COR-L47 (cell line): Measurements from ENCODE around the gene PLD1.

ENCODE experiments used
- DNase-seq: peaks from one replicate; lab custom pipeline; 2025; lab: John Stamatoyannopoulos, UW

Gene PLD1

DNA sequence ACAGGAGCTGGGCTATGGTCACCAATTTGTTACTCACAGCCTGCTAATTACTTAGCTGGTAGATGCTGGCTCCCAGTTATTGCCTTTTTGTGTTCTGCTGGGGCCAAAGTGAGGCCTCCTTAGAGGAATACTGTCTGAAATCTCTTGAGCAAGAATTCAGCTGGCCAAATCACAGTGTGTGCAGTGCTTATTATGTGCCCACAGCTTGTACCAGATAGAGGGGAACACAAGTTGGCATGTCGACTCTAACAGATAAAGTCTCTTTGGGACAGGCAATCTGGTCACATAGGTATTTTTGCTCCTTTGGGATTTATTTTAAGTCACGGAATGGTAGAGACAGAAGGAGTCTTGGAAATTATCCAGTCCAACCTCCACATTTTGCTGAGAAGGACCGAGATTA, 26.6 kb upstream of the PLD1 start:
- no peak for DNase-seq

DNA sequence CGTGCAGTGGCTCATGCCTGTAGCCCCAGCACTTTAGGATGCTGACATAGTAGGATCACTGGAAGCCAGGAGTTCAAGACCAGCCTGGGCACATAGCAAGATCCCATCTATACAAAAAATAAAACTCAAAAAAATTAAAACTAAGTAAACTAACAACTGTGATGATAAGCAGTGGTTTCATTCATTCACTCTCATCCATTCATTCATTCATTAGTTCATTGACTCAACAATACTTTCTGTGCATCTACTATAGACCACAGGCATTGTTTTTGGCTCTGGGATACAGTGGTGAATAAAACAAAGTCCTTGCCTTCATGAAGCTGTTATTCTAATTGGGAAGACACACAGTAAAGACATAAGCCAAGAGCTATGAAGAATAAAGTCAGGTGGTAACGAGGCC, 25.3 kb upstream of the PLD1 start:
- no peak for DNase-seq

DNA sequence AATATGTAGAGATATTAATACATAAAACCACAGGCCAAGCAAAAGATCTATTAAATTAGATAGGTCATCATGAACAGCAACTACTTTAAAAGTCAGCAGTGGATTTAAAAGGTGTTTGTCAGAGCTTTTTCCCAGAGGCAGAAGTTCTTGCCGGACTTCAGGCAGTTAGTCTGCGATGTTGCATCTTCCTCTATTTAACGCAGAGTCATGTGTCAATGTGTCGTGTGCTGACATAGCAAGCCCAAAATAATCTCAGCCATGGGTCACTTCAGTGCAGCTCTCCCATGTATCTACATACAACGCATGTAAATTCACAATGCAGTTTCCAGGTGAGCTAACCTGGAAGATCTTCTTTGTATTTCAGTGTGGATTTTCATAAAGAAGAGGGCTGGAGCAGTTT, 24.8 kb upstream of the PLD1 start:
- no peak for DNase-seq

DNA sequence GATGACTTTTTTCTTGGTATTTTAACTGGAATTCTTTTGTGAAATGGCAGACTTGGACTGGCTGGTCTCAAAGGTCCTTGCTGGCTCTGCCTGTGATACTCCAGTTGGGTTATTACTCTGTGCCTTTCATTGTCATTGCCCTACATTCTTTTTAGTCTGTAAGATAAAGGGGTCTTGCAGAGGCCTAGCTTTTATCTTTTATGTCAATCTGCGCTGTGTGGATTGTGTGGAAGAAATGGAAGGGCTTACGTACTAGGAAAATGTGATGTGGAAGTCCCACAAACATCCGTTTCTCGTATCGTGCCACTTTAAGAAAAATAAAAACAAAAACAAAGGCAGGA, 24.1 kb upstream of the PLD1 start:
- DNase-seq, result no peak

DNA sequence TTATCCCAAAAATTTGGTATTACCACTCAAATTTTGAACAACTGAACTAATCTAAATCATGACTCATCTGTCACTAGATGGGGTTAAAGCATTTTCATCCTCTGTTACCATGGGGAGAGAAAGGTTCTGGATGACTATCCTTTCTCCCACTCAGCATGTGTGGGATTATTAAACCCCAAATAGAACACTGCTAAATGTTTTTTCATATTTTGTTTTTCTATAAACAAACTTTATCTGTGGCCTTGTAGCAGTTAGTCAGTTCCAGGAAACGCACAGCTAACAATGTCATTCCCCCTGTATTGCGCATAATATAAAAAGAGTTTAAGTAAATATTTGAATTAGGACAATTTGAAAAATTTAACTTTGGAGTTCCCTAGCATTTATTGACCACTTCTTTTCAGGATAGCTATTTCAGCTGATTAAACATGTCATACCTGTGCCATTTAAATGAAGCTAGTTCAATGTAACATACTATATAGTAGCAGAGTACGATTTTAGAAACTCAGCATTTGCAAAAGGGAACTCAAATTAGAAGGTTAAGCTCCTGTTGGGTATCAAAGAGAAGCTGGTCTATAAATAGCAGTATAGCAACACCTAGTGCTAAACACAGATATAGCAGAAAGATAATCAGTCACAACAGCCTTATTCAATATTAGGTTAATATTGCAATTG, 23.6 kb upstream of the PLD1 start:
- peak; percentile 45 for DNase-seq

DNA sequence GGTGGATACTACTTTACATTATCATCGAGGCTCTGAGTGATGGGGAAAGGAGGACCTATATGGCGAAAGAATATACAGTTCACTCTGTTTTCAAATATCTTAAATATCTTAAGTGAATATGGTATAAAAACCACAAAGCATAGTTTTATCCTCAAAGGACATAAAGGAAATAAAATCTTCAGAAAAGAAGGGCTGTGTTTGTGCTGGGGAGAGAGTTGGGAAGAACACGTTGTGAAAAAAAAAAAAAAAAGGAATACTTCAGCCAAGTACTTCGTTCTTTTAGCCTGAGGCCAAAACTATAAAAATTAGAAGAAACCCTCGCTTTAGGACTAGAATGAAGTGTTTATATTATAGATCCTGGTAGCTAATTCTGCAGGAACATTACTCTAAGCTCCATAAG, 22.7 kb upstream of the PLD1 start:
- no peak for DNase-seq

DNA sequence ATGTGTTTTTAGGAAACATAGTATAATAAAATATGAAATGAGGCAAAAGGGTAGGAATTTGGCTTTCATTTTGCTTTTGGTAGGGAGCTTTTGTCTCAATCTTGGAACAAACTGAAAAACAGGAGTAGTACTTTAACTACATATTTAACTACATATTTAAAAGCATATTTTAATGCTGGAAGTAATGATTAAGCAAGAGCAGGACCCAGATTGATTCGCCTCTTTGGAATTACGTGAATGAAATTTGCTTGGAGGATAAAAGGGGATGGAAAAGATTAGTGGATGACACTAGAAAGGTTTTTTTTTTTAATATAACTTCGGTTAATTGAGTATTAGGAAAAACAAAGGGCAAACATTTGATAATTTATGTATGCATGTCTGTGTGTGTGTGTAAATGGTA, 21.7 kb upstream of the PLD1 start:
- DNase-seq, result no peak

DNA sequence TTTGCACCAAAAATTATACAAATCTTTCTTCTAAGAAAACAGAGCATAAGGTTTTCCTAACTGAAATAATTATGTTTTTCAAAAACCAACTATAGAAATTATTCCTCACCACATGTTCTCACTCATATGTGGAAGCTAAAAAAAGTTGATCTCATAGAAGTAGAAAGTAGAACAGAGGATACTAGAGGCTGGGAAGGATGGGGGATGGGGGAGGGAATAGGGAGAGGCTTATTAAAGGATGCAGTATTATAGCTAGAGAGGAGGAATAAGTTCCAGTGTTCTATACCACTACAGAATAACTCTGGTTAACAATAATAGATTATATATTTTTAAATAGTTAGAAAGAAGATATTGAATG, 20.2 kb upstream of the PLD1 start:
- no peak for DNase-seq

DNA sequence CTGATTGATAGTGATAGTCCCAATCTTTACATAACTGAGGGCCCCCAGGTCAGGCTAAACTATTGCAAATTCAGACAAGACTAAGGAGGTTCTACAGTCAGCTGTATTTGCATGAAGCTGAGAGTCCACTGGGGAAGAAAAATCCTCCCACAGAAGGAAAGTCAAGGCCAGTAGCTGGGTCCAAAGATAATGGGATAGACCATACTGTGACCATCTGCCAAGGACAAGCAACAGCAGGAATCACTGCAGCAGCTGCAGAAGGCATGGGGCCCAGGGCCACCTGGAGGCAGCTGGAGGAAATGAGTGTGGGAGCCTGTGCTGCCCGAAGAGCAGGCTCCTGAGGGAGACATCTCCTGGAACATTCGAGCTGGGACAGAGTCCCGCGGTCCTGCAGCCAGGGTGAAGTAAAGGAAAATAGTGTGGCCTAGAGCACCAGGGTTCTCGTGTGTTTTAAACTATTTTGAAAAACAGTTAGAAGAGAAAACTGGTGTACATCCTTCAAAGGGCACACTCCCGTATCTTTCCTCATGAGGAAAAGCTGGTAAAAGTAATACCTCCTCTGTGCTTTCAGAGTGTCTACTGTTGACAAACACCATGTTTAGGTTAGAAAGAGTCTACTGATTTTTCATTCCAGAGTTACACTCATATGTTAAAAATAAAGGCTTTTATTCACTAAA, 19.7 kb upstream of the PLD1 start:
- peak; percentile 76 for DNase-seq

DNA sequence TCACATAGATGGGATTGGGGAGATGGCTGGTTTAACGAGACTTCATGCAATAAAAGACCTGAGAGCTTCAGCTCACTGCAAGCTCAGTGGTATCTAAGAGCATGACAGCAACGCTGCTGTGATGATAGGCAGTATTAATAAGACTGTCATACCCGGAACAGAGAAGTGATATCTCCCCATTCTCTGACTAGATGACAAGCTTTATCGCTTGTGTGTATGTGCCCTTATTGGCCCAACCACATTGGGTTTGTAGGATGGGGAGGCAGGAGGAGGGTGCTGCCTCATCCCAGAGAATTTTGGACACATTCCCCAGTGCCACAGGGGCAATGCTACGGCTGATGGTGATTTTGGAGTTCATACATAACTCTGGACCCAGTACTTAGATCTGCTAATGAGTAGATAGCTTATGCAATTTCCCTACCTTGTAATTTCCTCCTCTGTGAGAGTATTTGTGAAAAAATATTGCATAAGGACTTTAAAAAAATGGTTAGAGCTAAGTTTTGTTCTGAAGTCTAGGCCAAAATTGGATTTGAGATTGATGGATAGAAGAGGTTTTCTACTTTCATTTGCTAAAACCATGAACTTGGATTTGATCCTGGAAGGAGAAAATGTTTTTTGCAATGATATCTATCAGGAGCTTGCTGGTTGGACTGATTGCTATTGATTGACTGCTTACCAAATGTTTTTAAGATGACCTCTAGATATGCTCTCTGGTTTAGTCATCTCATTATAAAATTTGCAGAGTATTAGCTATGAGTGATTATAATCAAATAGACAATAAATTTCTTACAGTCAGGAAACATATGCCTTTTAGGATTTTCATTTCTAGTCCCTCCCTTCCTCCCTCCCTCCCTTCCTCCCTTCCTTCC, 18.9 kb upstream of the PLD1 start:
- DNase-seq, result no peak

DNA sequence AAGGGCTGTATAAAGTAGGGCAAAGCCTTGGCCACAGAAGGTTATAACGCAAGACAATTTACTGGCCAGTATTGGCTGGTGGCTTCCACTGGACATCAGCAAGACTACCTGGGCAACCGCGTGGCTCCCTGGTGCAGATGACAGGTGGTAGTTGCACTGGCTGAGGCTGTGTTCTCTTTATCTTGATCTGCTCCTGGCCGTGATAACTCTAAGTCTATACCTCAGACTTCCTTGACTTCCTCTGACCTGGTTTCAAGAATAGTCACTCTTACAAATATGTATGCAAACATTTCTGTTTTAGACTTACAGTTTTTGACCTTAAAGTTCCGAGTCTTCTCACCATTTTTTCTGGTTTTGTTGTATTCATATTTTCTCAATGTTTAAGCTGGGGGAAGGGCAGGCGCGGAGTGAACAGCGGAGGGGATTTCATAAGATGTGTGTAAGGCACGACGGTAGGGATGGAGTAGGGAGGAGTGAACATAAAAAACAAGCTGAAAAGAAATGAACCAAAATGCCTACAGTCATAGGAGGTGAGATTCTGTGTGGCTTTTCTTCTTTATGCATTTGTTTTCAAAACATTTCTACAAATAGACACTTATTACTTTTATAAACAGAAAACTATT, 17.7 kb upstream of the PLD1 start:
- no peak for DNase-seq

DNA sequence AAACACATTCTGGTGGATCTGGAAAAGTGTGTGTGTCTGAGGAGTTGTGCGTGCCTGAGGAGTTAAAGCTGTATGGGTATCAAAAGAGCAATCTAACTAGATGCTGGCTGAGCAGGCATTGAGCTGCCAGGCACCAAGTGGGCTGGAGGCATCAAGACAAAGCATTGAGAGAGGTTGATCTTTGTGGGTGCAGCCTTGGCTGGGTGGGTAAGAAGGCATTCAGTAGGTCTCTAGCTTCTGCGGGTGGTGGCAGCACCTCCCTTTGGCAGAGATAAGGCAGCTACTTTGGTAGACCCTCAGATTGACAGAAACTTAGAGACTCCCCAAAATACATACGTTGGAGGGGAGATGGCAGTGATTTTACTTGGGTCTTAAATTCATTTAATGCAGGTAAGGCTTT, 17.1 kb upstream of the PLD1 start:
- DNase-seq, result no peak

DNA sequence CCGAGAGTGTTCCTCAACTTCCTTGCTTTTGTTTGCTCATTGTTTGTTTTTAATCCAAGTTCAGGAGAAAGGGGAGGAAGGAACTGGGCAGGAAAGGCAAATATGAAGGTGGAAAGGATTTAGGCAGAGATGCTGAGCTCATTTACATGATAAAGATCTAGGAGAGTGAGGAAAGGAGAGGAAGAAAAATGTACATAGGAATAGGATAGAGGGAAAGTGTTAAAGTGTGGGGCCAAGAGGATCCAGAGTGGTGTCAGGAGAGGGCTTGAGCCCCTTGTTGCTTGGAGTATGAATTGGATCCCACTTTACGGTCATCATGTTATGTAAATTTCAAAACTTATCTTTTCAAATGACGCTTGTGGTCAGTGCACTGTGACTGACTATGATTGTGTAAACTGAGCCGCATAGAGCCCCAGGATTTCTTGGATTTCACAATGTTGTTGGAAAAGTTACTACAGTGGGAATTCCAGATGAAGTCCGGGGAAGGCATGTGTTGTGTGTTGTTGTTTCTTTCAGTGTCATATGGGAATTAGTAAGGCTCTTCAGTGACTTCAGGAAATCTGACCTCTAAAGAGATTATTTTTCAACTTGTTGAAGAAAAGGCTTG, 15.0 kb upstream of the PLD1 start:
- no peak for DNase-seq

DNA sequence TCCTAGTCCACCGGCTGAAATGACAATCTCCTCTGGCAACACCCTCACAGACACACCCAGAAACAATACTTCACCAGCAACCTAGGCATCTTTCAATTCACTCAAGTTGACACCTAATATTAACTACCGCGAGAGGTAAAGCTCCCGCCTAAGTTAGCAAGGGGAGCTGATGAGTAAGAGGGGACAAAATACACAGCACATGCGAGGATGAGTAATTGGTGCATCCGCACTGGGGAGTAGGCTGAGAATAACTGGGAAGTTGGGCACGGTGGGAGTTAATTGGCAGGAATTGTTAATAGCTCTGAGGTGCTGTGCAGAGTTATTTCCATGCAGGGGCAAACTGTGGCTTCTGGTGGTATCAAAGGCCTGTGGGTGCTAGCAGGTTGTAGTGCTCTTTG, 14.5 kb upstream of the PLD1 start:
- DNase-seq, result no peak

DNA sequence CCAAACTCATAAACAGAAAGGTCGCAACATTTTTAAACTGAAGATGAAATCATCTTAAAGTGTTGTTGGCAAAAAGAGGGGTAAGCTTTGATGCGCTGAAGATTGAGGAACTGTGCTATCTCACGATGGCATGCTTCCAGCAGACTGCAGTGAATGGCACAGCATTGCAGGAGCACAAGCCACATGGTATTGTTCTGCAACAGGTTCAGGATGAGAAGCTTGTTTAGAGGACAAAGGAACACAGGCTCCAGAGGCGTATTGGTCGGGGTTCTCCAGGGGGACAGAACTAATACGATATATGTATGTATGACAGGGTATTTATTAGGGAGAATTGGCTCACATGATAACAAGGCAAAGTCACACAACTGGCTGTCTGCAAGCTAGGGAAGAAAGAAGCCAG, 13.8 kb upstream of the PLD1 start:
- DNase-seq, result no peak

DNA sequence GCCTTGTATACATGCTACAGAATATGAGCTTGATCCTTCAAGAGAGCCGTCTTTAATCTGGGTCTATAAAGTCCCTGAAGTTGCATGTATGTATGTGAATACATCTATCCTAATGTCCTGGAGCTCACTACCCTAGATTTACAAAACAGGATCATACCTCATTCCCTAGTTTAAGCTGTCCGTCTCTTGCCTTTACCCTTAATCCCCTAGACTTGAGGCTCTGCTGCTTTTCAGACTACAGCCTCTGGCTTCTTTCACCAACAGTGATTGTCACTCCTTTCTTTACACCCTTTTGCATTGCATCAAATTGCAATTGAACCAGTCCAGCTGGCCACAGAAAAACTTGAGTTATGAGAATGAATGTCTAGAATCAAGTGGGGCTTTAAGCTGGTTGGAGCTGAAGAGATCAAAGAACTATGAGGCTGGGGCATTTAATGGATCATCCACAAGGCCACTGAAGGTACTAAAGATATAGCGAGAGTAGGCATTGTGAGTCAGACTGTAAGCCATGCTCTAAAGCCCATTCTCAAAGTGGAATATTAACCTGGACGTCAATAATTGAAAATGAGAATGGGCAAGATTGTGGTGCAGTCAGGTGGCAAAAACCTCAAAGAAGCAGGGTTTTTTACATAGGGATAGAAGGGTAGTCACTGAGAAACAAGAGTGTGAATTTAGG, 12.3 kb upstream of the PLD1 start:
- no peak for DNase-seq

DNA sequence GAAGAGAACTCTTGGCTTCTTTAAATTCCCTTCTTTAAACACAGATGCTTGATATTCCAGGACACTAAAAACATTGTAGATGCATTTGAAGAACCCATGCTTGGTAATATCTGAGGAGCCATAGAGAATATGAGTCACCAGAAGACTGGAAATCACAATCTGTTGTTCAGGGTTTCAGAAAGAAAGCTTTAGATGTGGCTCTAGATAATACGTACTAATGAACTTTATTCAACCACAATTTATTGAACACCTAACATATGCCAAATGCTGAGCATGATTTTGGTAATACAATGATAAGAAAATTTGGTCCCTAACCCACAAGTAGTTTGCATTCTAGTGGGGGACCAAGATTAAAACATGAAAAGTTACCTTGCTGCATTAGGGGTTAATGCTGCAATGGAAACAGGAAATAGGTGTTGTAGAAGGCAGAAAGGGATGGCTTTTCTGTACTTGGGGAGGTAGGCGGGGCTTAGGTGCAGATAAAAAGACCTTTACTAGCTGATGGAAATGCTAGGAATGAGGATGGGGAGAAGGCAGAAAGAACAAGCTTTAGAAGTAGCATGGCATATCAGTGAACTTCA, 11.6 kb upstream of the PLD1 start:
- no peak for DNase-seq

DNA sequence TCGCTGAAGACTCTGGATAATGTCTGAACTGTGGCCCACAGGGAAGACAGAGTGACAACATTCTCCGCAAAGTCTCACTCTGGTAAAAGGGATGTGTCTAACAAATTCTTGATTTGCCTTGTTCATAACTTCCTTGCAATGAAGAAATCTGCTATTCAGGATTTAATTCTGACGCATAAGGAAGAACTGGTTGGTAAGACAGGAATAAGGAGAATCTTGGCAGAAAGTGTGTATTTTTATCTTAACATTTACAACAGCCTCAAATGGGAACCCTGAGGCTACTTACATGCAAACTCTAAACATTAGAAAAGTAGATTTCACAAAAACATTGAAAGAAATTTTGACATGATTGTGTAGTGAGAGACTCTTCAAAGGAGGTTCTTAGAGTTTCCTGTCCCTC, 10.8 kb upstream of the PLD1 start:
- DNase-seq, result no peak

DNA sequence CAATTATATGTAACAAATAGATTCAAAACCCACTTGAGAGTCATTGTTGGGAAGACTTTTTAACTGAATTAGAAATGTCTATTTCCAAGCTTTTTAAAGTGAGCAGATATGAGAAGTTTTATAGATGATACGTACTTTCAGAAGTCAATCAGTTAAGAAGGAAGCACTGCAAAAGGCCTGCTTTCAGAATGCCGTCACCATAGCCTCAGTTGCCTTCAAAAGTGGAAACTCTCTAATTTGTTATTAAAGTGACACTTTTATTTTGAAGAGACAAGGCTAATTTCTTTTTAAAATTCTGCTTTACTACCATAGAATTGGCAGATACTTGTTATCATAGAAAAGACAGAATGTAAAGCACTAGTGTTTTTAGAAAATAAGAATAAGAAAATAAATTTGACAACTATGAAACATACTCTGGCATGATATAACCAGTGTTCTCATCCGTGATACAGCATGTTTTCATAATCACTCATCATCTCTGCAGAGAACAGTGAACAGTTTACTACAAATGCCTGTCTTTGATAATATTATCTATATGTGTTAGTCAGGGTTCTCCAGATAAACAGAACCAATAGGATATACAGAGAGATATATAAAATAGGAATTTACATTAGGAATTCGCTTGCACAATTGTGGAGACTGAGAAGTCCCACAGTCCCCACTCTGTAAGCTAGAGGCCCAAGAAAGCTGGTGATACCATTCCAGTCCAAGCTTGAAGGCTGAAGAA, 7.0 kb upstream of the PLD1 start:
- DNase-seq, result no peak

DNA sequence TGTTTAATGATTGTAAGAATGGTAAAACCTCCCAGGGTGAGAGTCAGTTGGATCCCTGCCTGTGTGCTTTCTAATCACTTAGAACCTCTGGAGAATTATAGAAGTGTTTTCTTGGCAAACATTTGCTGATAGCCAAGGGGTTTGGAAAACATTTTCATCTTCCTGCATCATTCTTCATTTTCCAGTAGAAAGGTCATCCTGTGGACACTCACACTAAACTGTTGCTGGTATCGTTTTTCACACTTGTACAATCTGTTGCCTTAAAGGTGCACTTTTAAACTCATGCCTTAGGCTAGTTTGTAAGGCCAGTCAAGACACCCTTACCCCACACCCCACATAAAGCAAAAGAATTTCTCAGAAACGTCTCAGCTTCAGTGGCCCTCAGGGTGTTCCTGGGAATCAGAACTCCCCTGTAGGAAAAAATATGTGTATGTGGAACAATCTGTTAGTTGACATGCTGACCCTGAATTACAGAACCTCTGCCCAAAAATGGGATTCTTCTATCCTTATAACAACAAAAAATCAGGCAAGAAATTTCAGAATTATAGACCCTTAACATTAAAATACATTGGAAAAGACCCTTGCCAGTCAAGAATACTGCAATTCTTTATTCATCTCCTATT, 5.8 kb upstream of the PLD1 start:
- DNase-seq, result no peak
